ENCODE measurements around the gene GALNS. TPM values are rescaled to one million over a fixed set of nuclear protein-coding genes. Genes with fewer than 3 reads are reported as not detected.

GALNS gene
- total and polyA plus RNA-seq, 2 donors (not counting 3 experiments of a cell fraction or from before 2014, with no cell fraction given) = 21.8 to 40.2 TPM

DNA sequence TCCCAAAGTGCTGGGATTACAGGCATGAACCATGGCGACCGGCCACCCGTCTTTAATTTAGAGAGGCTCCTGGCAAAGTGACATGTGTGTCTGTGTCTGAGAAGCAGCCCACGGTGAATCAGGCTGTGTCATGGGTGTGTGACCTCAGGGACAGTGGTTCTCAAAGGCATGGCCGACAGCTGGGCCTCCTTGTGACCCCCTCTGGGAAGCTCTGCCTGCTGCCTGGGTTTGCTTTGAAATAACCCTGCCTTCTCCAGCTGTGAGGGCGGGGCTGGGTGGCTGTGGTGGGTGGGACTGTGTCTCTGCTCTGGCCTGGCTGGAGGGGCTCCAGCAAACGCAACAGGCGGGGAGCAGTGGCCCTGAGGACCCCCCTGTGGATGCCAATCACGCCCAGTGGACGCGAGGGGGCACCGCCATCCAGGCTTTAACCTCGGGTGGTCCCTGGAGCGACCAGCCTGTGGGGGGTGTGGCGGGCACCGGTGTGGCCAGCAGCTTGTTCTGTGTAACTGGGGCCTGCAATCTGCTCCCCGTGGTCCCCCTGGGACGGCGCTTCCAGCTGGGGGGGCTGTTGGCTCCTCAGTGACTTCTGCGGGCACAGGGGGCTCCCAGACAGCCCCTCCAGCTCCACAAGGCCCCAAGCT lies 36.2 kb downstream of the GALNS start:
- Histone ChIP-seq H2AFZ (ENCODE audit: low read depth, low read length) (no peak overlapping the region), H3K4me1 (ENCODE audit: control insufficient read depth, extremely low read depth, insufficient read depth, low read length) (no peaks in the 10 kb centered on the region), H3K27ac (ENCODE audit: insufficient read depth, low read depth, low read length) (no peak overlapping the region), H3K9ac (replicated peaks; ENCODE audit: extremely low read depth, insufficient read depth, low read length) (no peak overlapping the region), H4K20me1 (replicated peaks; ENCODE audit: control insufficient read depth, extremely low read depth, insufficient read depth, low read length) (no peaks in the 10 kb centered on the region), H3K79me2 (ENCODE audit: control insufficient read depth, insufficient read depth, low read length) (no peaks in the 10 kb centered on the region), H3K9me1 (replicated peaks; ENCODE audit: control insufficient read depth, extremely low read depth, insufficient read depth, low read length) (no peaks in the 10 kb centered on the region), H3K27me3 (ENCODE audit: control insufficient read depth in 2 of 2, insufficient read depth in 2 of 2, low read length in 2 of 2) (no peaks in the 10 kb centered on the region), H3K36me3 (ENCODE audit: control insufficient read depth in 2 of 2, extremely low read depth in 1 of 2, insufficient read depth in 2 of 2, low read length in 2 of 2) (peaks cover 0 to 3% of the 10 kb centered on the region in 2 experiments), H3K4me3 (replicated peaks in 1 of 3; ENCODE audit: insufficient read depth in 1 of 3, low read depth in 1 of 3, low read length in 3 of 3) (no peak overlapping the region), H3K4me2 (ENCODE audit: insufficient read depth, low read length) (no peak overlapping the region), H3K9me3 (replicated peaks; ENCODE audit: control insufficient read depth, insufficient read depth, low read length) (no peaks in the 10 kb centered on the region)
- CTCF ChIA-PET = interaction anchor here (1.4 kb wide), 1 partner anchor 83 kb away, joined by 3 read pairs; no protein-coding TSS in a partner anchor
- intact Hi-C loops (cut with micrococcal nuclease) (no loop called here), dilution Hi-C loops (cut with MboI; ENCODE audit: extremely low pct_ligation_motif_present, low sequenced_read_pairs) (no loop called here)
- no peak for DNase-seq (ENCODE audit: low read depth, low spot score)
- BruUV-seq (replicated peaks) = no TSS peak
- TF ChIP-seq POLR2AphosphoS5 (IDR thresholded peaks at IDR 0.05; ENCODE audit: insufficient read depth, low read depth, low read length) (no peak), FOS (IDR thresholded peaks at IDR 0.05; ENCODE audit: borderline replicate concordance, insufficient read depth, low read length) (no peak), MYC (IDR thresholded peaks at IDR 0.05; ENCODE audit: low read depth, low read length) (no peak), EZH2 (IDR thresholded peaks at IDR 0.05; ENCODE audit: borderline replicate concordance, low read depth, low read length, severe bottlenecking) (no peak), POLR2A (IDR thresholded peaks at IDR 0.05; ENCODE audit: low read depth, low read length) (no peak), JUN (IDR thresholded peaks at IDR 0.05; ENCODE audit: borderline replicate concordance, insufficient read depth, insufficient read length, low read depth) (no peak), GATA2 (IDR thresholded peaks at IDR 0.05; ENCODE audit: insufficient read depth, insufficient read length, low read depth, low read length) (no peak)
- TF ChIP-seq, protein P1, sequence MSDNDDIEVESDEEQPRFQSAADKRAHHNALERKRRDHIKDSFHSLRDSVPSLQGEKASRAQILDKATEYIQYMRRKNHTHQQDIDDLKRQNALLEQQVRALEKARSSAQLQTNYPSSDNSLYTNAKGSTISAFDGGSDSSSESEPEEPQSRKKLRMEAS (IDR thresholded peaks at IDR 0.05; ENCODE audit: insufficient read depth, insufficient read length) = no peak
- TF ChIP-seq, protein P2, sequence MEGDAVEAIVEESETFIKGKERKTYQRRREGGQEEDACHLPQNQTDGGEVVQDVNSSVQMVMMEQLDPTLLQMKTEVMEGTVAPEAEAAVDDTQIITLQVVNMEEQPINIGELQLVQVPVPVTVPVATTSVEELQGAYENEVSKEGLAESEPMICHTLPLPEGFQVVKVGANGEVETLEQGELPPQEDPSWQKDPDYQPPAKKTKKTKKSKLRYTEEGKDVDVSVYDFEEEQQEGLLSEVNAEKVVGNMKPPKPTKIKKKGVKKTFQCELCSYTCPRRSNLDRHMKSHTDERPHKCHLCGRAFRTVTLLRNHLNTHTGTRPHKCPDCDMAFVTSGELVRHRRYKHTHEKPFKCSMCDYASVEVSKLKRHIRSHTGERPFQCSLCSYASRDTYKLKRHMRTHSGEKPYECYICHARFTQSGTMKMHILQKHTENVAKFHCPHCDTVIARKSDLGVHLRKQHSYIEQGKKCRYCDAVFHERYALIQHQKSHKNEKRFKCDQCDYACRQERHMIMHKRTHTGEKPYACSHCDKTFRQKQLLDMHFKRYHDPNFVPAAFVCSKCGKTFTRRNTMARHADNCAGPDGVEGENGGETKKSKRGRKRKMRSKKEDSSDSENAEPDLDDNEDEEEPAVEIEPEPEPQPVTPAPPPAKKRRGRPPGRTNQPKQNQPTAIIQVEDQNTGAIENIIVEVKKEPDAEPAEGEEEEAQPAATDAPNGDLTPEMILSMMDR (IDR thresholded peaks at IDR 0.05; ENCODE audit: extremely low read depth in 1 of 2, insufficient read depth in 1 of 2, low read depth in 1 of 2, low read length in 2 of 2) = no peak
- POLR2A ChIA-PET = no interaction called here
- no peak for FAIRE-seq
